ENCODE data around the gene RPUSD2. TPM values are rescaled to one million over a fixed set of nuclear protein-coding genes. Genes with fewer than 3 reads are reported as not detected.
A peak's percentile ranks its signal among the peaks of the same experiment; 100 is the strongest.

RPUSD2 gene
- total and polyA plus RNA-seq, 12 donors: 5.7 to 20.7 (median 11.8) TPM

- intact Hi-C loops (cut with DNase I): no loop called here
- 67 to 75% (median 72%) methylated on average over 8 of the region's 8 CpGs for WGBS, 4 donors
Observed at GRCh38 chr15:40591389-40591788, 22.3 kb downstream of the RPUSD2 start.

DNA sequence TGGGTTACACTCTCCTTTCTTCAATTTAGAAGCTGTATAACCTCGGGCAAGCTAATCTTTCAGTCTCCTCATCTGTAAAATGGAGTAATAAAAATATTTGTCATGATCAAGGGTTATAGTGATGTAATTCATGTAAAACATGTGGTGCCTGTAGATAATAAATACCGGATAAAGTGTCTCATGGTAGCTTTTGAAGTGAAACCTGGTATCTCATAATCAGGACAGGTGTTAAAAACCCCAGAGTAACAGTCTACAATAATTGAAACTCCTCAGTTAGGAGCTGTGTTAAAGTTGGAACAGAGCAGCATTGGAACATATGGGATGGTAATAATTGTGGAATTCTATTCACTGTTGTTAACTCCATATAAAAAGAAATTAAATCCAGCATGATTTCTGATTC is 24.1 kb downstream of the RPUSD2 start:
- Histone ChIP-seq H3K27ac (no peak overlapping the region), H3K4me1 (replicated peaks in 1 of 2) (peaks cover 5 to 12% of the 10 kb centered on the region in 2 donors), H3K4me3 (no peak overlapping the region), H3K9me3 (replicated peaks in 1 of 3) (no peaks in the 10 kb centered on the region), H3K36me3 (replicated peaks in 1 of 2) (no peaks in the 10 kb centered on the region), H3K27me3 (peaks cover 3% of the 10 kb centered on the region)
- intact Hi-C loops (cut with DNase I): no loop called here
- no peak for DNase-seq
- TF ChIP-seq CTCF (IDR thresholded peaks at IDR 0.05): no peak
- TF ChIP-seq POLR2A (IDR thresholded peaks at IDR 0.05): no peak
- WGBS, 4 donors: 61 to 74% (median 64%) methylated on average over 2 of the region's 2 CpGs

More at GRCh38 chr15:40591389-40591788, 22.3 kb downstream of the RPUSD2 start:
- TF ChIP-seq POLR2A (IDR thresholded peaks at IDR 0.05) (no peak), CTCF (IDR thresholded peaks at IDR 0.05) (no peak)
- Histone ChIP-seq H3K9me3 (replicated peaks in 1 of 3) (no peaks in the 10 kb centered on the region), H3K4me1 (replicated peaks in 1 of 2) (peaks cover 5 to 12% of the 10 kb centered on the region in 2 donors), H3K4me3 (no peak overlapping the region), H3K27me3 (peaks cover 3% of the 10 kb centered on the region), H3K36me3 (replicated peaks in 1 of 2) (no peaks in the 10 kb centered on the region), H3K27ac (no peak overlapping the region)
- no peak for DNase-seq

GRCh38 chr15:40593588-40594428 is 24.7 kb downstream of the RPUSD2 start, which contains the start of gene KNL1:
Gene KNL1, plus strand, starts transcription at chr15:40594249. Its CDS starts 8,683 bp downstream, at chr15:40602932.
- Histone ChIP-seq H3K4me3 (peak within 1 kb of the TSS in 3 of 4 donors; percentile 15 to 57 (median 35)), H3K27me3 (peaks cover 3% of the 10 kb centered on the region), H3K27ac (peak within 1 kb of the TSS; percentile 35 to 96 (median 89)), H3K4me1 (replicated peaks in 1 of 2) (peaks cover 5 to 12% of the 10 kb centered on the region in 2 donors), H3K36me3 (replicated peaks in 1 of 2) (no peaks in the 10 kb centered on the region), H3K9me3 (replicated peaks in 1 of 3) (no peaks in the 10 kb centered on the region)
- 1 to 3% (median 2%) methylated on average over 33 to 41 of the region's 41 CpGs for WGBS, 4 donors
- peak; percentile 88 to 99 (median 91) for DNase-seq
- TF ChIP-seq CTCF (IDR thresholded peaks at IDR 0.05) (peak in 1 of 6 experiments; percentile 5), POLR2A (IDR thresholded peaks at IDR 0.05) (peak in 1 of 2 donors; percentile 18)
- intact Hi-C loops (cut with DNase I): no loop called here

GRCh38 chr15:40594429-40594836 is 25.3 kb downstream of the RPUSD2 start:
- 0 to 2% (median 1%) methylated on average over 15 to 31 of the region's 31 CpGs for WGBS, 4 donors
- Histone ChIP-seq H3K9me3 (replicated peaks in 1 of 3) (no peaks in the 10 kb centered on the region), H3K4me1 (replicated peaks in 1 of 2) (peaks cover 5 to 12% of the 10 kb centered on the region in 2 donors), H3K27ac (peak overlapping the region in 4 of 5 donors; percentile 85 to 96 (median 92)), H3K4me3 (peak overlapping the region in 3 of 4 donors; percentile 15 to 57 (median 35)), H3K27me3 (peaks cover 3% of the 10 kb centered on the region), H3K36me3 (replicated peaks in 1 of 2) (no peaks in the 10 kb centered on the region)
- TF ChIP-seq CTCF (IDR thresholded peaks at IDR 0.05): peak in 2 of 6 experiments; percentile 11 to 27
- TF ChIP-seq POLR2A (IDR thresholded peaks at IDR 0.05): no peak
- intact Hi-C loops (cut with DNase I): no loop called here
- DNase-seq: peak; percentile 43 to 66 (median 58)
